ENCODE data around the gene ATOH8. TPM values are rescaled to one million over a fixed set of nuclear protein-coding genes. Genes with fewer than 3 reads are reported as not detected.

The ATOH8 gene
- total RNA-seq, 1 donor from 2014 or later = 8.4 TPM

DNA sequence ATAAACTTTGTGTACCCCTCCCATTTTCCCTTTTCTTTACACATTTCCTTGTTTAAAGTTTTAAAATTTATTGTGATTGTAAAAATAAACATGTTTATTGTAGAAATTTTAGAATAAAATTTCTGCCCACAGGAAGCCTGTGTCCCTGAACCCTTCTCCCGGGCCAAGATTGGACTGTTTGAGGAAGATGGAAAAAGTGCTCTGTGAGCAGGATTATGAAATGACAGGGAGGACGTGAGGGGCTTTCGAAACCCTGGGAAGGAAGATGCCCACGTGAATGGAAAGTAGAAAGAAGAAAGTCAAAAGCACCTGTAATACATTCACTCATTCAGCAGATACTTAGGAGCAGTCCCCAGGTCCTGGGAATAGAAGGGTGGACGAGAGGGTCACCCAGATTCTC, 25.4 kb upstream of the ATOH8 start:
- peak overlapping the region in 2 of 3 donors; percentile 61 to 80 for H3K9ac ChIP-seq (ENCODE audit: low read depth in 1 of 3, low read length in 3 of 3)

DNA sequence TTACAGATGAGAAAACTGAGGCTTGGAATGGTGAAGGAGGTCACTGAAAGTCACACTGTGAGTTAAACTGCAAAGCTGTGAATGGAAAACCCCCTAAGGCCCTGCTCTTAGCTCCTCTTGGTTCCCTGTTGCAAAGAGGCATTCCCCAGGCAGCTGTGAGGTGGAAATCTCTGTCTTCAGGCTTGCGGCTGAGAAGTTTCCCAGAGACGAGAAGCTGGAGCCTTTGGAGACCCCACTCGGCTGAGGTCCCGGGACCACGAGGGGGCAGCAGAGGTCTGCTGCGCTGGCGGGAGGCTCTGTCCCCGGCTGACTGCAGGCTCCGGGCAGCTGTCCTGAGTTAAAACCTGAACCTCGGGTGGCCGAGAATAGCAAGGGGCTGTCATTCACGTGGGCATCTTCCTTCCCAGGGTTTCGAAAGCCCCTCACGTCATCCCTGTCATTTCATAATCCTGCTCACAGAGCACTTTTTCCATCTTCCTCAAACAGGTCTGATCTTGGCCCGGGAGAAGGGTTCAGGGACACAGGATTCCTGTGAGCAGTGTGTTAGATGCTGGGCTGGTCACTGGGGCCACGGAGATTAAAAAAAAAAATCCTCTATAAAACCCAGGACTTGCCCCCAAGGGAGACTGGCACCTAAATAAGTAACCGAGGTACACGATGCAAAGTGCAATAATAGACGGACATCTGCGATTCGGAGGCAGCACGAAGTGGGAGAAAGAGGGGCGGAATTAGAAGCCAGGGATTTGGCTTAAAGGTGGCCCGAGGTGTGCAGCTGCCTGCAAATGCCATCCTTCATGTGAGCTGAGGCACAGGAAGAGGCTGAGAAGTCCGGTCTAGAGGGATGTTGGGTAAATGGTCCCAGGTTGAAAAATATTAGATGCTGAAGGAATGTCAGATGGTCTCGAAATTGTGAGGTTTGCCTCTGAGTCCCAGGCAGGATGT, 24.6 kb upstream of the ATOH8 start:
- peak overlapping the region; percentile 64 to 80 (median 71) for H3K9ac ChIP-seq (ENCODE audit: low read depth in 1 of 3, low read length in 3 of 3)
- H3K36me3 ChIP-seq (ENCODE audit: control insufficient read depth in 3 of 3, insufficient read depth in 3 of 3, low read length in 3 of 3) = no peaks in the 10 kb centered on the region
- peak overlapping the region; percentile 91 for H3K27ac ChIP-seq (ENCODE audit: low read depth, low read length)
- no peaks in the 10 kb centered on the region for H3K27me3 ChIP-seq (ENCODE audit: control insufficient read depth in 3 of 3, insufficient read depth in 3 of 3, low read length in 3 of 3)
- no peaks in the 10 kb centered on the region for H3K9me3 ChIP-seq (ENCODE audit: control insufficient read depth in 3 of 3, low read length in 3 of 3)
- peaks cover 51 to 65% (median 53%) of the 10 kb centered on the region in 3 donors for H3K4me1 ChIP-seq (ENCODE audit: control insufficient read depth in 3 of 3, insufficient read depth in 3 of 3, low read length in 3 of 3)
- H3K4me3 ChIP-seq (ENCODE audit: low read length in 3 of 3) = peak overlapping the region in 1 of 3 donors; percentile 29

More for the DNA sequence above, 25.4 kb upstream of the ATOH8 start:
- H3K27me3 ChIP-seq (ENCODE audit: control insufficient read depth in 3 of 3, insufficient read depth in 3 of 3, low read length in 3 of 3) = no peaks in the 10 kb centered on the region
- peak overlapping the region; percentile 52 for H3K27ac ChIP-seq (ENCODE audit: low read depth, low read length)
- no peaks in the 10 kb centered on the region for H3K9me3 ChIP-seq (ENCODE audit: control insufficient read depth in 3 of 3, low read length in 3 of 3)
- H3K4me1 ChIP-seq (ENCODE audit: control insufficient read depth in 3 of 3, insufficient read depth in 3 of 3, low read length in 3 of 3) = peaks cover 43 to 57% (median 45%) of the 10 kb centered on the region in 3 donors
- H3K4me3 ChIP-seq (ENCODE audit: low read length in 3 of 3) = no peak overlapping the region
- H3K36me3 ChIP-seq (ENCODE audit: control insufficient read depth in 3 of 3, insufficient read depth in 3 of 3, low read length in 3 of 3) = no peaks in the 10 kb centered on the region

DNA sequence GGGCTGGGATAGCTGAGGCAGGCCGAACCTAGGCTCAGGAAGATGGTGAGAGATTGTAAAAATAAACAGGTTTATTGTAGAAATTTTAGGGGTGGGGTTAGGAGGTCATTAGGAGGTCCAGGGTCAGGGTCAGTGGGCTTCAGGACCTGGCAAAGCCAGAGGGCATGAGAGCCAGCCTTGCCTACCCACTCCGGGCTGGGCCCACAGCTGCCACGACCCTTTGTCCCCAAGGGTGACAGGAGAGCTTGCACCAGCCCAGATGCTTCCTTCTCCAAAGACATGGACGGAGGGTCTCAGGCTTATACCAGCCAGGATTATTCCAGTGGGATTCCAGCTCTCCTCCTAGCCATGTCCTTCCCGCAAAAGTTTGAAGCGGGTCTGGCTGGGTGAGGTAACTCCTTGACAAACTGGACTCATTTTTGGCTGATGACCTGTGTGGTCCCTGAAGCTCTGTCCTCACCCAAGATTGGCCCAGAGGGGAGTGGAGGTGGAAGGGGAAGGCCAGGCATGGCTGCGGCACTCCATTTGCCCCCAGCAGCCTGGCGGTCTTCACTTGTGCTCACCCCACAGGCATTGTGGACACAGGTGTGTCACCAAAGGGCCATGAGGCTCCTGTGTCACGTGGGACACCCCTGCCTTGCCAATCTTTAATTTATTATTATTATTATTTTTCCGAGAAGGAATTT, 23.8 kb upstream of the ATOH8 start:
- peak overlapping the region in 2 of 3 donors; percentile 64 to 76 for H3K9ac ChIP-seq (ENCODE audit: low read depth in 1 of 3, low read length in 3 of 3)
- H3K4me1 ChIP-seq (ENCODE audit: control insufficient read depth in 3 of 3, insufficient read depth in 3 of 3, low read length in 3 of 3) = peaks cover 56 to 68% (median 60%) of the 10 kb centered on the region in 3 donors

GRCh38 chr2:85730686-85731230, 23.0 kb upstream of the ATOH8 start:
- H3K27me3 ChIP-seq (ENCODE audit: control insufficient read depth in 3 of 3, insufficient read depth in 3 of 3, low read length in 3 of 3) = no peaks in the 10 kb centered on the region
- no peaks in the 10 kb centered on the region for H3K36me3 ChIP-seq (ENCODE audit: control insufficient read depth in 3 of 3, insufficient read depth in 3 of 3, low read length in 3 of 3)
- H3K4me1 ChIP-seq (ENCODE audit: control insufficient read depth in 3 of 3, insufficient read depth in 3 of 3, low read length in 3 of 3) = peaks cover 62 to 71% (median 67%) of the 10 kb centered on the region in 3 donors
- H3K9me3 ChIP-seq (ENCODE audit: control insufficient read depth in 3 of 3, low read length in 3 of 3) = no peaks in the 10 kb centered on the region
- no peak overlapping the region for H3K4me3 ChIP-seq (ENCODE audit: low read length in 3 of 3)
- peak overlapping the region; percentile 91 for H3K27ac ChIP-seq (ENCODE audit: low read depth, low read length)
- H3K9ac ChIP-seq (ENCODE audit: low read depth in 1 of 3, low read length in 3 of 3) = no peak overlapping the region

More for the DNA sequence above, 23.8 kb upstream of the ATOH8 start:
- no peaks in the 10 kb centered on the region for H3K9me3 ChIP-seq (ENCODE audit: control insufficient read depth in 3 of 3, low read length in 3 of 3)
- H3K4me3 ChIP-seq (ENCODE audit: low read length in 3 of 3) = no peak overlapping the region
- peak overlapping the region; percentile 91 for H3K27ac ChIP-seq (ENCODE audit: low read depth, low read length)
- no peaks in the 10 kb centered on the region for H3K36me3 ChIP-seq (ENCODE audit: control insufficient read depth in 3 of 3, insufficient read depth in 3 of 3, low read length in 3 of 3)
- no peaks in the 10 kb centered on the region for H3K27me3 ChIP-seq (ENCODE audit: control insufficient read depth in 3 of 3, insufficient read depth in 3 of 3, low read length in 3 of 3)

- no peaks in the 10 kb centered on the region for H3K9me3 ChIP-seq (ENCODE audit: control insufficient read depth in 3 of 3, low read length in 3 of 3)
- no peak overlapping the region for H3K4me3 ChIP-seq (ENCODE audit: low read length in 3 of 3)
- H3K36me3 ChIP-seq (ENCODE audit: control insufficient read depth in 3 of 3, insufficient read depth in 3 of 3, low read length in 3 of 3) = no peaks in the 10 kb centered on the region
- no peaks in the 10 kb centered on the region for H3K27me3 ChIP-seq (ENCODE audit: control insufficient read depth in 3 of 3, insufficient read depth in 3 of 3, low read length in 3 of 3)
- H3K9ac ChIP-seq (ENCODE audit: low read depth in 1 of 3, low read length in 3 of 3) = no peak overlapping the region
- H3K4me1 ChIP-seq (ENCODE audit: control insufficient read depth in 3 of 3, insufficient read depth in 3 of 3, low read length in 3 of 3) = peaks cover 63 to 73% (median 71%) of the 10 kb centered on the region in 3 donors
- peak overlapping the region; percentile 93 for H3K27ac ChIP-seq (ENCODE audit: low read depth, low read length)
These were observed 22.2 kb upstream of the ATOH8 start for GRCh38 chr2:85731606-85732005.

DNA sequence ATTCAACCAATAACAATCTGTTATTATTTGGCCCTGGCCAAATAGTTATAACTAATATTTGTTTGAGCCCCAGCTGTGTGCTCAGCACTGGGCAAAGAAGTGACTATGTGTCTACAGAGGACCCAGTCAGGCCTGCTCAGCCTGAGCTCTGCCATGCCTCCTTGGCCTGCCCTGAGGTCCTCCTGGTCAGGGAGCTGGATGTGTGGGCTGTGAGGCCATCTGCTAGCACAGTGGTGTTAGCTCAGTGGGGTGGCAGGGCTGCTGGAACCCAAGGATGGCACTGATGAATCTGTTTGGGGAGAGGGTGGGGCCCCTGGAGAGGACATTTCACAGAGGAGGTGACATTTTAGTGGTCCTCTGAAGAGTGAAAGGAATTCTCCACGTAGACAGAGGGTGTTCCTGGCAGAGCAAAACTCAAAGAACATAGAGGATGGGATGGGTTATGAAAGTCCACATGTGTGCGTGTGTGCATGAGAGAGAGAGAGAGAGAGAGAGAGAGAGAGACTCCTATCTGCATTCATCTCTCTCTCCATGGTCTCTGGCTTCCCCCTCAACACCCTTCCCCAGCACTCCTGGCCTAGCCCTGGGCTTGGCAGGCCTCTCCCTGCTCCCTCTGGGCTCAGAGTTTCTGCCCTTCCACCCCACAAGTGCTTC, 21.2 kb upstream of the ATOH8 start:
- Histone ChIP-seq H3K27ac (ENCODE audit: low read depth, low read length) (peak overlapping the region; percentile 93), H3K4me3 (ENCODE audit: low read length in 3 of 3) (peak overlapping the region in 2 of 3 donors; percentile 24 to 31), H3K27me3 (ENCODE audit: control insufficient read depth in 3 of 3, insufficient read depth in 3 of 3, low read length in 3 of 3) (no peaks in the 10 kb centered on the region), H3K4me1 (ENCODE audit: control insufficient read depth in 3 of 3, insufficient read depth in 3 of 3, low read length in 3 of 3) (peaks cover 72 to 83% (median 78%) of the 10 kb centered on the region in 3 donors), H3K9me3 (ENCODE audit: control insufficient read depth in 3 of 3, low read length in 3 of 3) (no peaks in the 10 kb centered on the region), H3K36me3 (ENCODE audit: control insufficient read depth in 3 of 3, insufficient read depth in 3 of 3, low read length in 3 of 3) (no peaks in the 10 kb centered on the region), H3K9ac (ENCODE audit: low read depth in 1 of 3, low read length in 3 of 3) (peak overlapping the region; percentile 46 to 71 (median 50))

DNA sequence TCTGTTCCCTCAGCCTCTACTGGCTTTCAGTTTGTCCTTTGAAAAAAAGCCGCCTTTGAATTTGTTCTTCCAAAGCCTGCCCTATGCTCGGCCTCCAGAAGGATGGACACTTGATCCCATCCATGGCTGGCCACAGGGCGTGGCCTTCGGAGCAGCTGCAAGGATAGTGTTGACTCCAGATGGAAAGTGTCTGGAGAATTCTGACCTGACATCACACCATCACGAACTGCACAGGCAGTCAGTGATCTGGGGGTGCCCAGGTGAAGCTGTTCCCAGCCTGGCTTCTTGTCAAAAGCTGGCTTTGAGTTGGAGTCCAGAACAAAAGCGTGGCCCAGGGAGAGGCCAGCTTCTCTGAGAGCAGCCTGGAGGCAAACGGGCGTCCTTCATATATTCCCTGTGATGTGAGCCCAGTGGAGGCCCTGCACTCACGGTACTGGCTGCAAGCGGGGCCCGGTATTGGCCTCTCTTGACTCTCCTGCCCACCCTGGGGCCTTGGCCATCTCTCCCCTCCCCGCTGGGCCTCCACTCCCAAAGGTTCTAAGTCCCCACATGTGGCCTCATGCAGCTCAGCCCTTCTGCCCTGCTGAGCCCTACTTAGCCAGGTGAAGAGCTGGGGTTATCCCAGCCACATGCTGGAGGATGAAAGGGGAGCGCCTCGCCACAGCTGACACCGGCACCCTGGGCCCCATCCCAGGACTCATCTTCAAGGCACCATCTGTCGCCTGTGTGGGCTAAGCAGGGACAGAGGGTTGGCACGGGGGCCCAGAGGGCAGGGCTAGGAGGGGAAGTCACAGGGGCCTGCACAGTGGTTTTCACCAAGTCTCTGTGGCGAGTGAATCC, 20.4 kb upstream of the ATOH8 start:
- H3K4me1 ChIP-seq (ENCODE audit: control insufficient read depth in 3 of 3, insufficient read depth in 3 of 3, low read length in 3 of 3) = peaks cover 77 to 84% (median 79%) of the 10 kb centered on the region in 3 donors

GRCh38 chr2:85734015-85734414, 19.8 kb upstream of the ATOH8 start:
- Histone ChIP-seq H3K9me3 (ENCODE audit: control insufficient read depth in 3 of 3, low read length in 3 of 3) (no peaks in the 10 kb centered on the region), H3K9ac (ENCODE audit: low read depth in 1 of 3, low read length in 3 of 3) (peak overlapping the region; percentile 65 to 78 (median 75)), H3K4me1 (ENCODE audit: control insufficient read depth in 3 of 3, insufficient read depth in 3 of 3, low read length in 3 of 3) (peaks cover 72 to 83% (median 78%) of the 10 kb centered on the region in 3 donors)

More for the DNA sequence above, 20.4 kb upstream of the ATOH8 start:
- no peaks in the 10 kb centered on the region for H3K9me3 ChIP-seq (ENCODE audit: control insufficient read depth in 3 of 3, low read length in 3 of 3)
- H3K27ac ChIP-seq (ENCODE audit: low read depth, low read length) = peak overlapping the region; percentile 93
- peak overlapping the region in 2 of 3 donors; percentile 24 to 45 for H3K4me3 ChIP-seq (ENCODE audit: low read length in 3 of 3)
- H3K36me3 ChIP-seq (ENCODE audit: control insufficient read depth in 3 of 3, insufficient read depth in 3 of 3, low read length in 3 of 3) = no peaks in the 10 kb centered on the region
- H3K9ac ChIP-seq (ENCODE audit: low read depth in 1 of 3, low read length in 3 of 3) = peak overlapping the region; percentile 50 to 78 (median 75)
- no peaks in the 10 kb centered on the region for H3K27me3 ChIP-seq (ENCODE audit: control insufficient read depth in 3 of 3, insufficient read depth in 3 of 3, low read length in 3 of 3)

More at GRCh38 chr2:85734015-85734414, 19.8 kb upstream of the ATOH8 start:
- Histone ChIP-seq H3K27me3 (ENCODE audit: control insufficient read depth in 3 of 3, insufficient read depth in 3 of 3, low read length in 3 of 3) (no peaks in the 10 kb centered on the region), H3K4me3 (ENCODE audit: low read length in 3 of 3) (peak overlapping the region in 2 of 3 donors; percentile 29 to 45), H3K36me3 (ENCODE audit: control insufficient read depth in 3 of 3, insufficient read depth in 3 of 3, low read length in 3 of 3) (no peaks in the 10 kb centered on the region), H3K27ac (ENCODE audit: low read depth, low read length) (peak overlapping the region; percentile 93)

Data from skeletal muscle tissue (tissue), 4 donors.